ENCODE data around the gene OR2B3.

DNA sequence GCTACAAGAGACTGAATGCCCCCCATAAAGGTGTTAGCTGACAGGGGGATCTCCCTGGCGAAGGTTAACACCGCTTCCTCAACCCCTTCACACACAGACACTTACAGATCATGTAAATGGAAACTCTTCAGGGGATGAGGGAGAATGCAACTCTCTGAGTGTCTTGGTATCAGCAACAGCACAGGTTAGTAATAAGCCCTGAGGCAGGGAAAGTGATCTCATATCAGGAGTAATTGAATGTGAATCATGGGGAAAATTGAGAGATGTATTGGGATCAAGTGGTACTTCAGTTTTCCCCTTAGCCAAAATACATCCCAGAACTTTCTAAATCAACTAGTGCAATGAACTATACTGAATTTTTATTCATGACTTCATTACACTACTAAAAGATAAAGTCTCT is 44.6 kb upstream of the OR2B3 start:
- no peak for TF ChIP-seq POLR2A (IDR thresholded peaks at IDR 0.05)
- TF ChIP-seq, protein P1, sequence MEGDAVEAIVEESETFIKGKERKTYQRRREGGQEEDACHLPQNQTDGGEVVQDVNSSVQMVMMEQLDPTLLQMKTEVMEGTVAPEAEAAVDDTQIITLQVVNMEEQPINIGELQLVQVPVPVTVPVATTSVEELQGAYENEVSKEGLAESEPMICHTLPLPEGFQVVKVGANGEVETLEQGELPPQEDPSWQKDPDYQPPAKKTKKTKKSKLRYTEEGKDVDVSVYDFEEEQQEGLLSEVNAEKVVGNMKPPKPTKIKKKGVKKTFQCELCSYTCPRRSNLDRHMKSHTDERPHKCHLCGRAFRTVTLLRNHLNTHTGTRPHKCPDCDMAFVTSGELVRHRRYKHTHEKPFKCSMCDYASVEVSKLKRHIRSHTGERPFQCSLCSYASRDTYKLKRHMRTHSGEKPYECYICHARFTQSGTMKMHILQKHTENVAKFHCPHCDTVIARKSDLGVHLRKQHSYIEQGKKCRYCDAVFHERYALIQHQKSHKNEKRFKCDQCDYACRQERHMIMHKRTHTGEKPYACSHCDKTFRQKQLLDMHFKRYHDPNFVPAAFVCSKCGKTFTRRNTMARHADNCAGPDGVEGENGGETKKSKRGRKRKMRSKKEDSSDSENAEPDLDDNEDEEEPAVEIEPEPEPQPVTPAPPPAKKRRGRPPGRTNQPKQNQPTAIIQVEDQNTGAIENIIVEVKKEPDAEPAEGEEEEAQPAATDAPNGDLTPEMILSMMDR (IDR thresholded peaks at IDR 0.05 in 4 of 5, conservative IDR thresholded peaks at IDR 0.05 in 1 of 5): no peak

Measured in gastrocnemius medialis (tissue), 4 donors.